GM15510 (cell line): Measurements from ENCODE around the gene PLA2G5.

ENCODE experiments used
- POLR2A ChIP-seq: IDR thresholded peaks from 3 replicates; pipeline ENCODE4 v1.6.1; 2011; ENCODE audit warnings: borderline replicate concordance; ENCODE audit not compliant: insufficient read length; ENCODE audit errors: extremely low read depth

Gene PLA2G5, protein sequence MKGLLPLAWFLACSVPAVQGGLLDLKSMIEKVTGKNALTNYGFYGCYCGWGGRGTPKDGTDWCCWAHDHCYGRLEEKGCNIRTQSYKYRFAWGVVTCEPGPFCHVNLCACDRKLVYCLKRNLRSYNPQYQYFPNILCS

DNA sequence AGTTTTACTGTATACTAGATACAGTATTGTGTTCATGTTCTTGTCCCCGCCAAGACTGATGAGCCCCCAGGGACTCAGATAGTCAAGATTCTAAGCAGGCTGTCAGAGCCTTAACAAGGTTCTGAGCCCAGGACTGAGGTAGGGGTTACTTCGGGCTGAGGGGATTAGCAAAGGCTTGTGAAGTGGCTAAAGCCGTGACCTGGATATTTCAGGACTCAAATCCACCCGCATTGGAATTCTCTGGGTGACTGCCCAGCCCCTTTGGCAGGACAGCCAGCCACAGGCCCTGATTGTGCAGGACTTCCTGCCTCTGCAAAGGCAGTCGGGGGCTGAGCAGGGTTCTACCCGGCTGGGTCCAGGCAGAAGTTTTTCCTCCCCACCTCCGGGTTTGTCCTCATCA, at the start of gene PLA2G5:
TSS of gene PLA2G5 (plus strand) at position 321 of the 400 bp plus-strand sequence. CDS start 14,637 bp downstream, outside the sequence.
- no peak for TF ChIP-seq POLR2A

GRCh38 chr1:20028125-20028524, 41.9 kb upstream of the PLA2G5 start:
- TF ChIP-seq POLR2A = no peak

DNA sequence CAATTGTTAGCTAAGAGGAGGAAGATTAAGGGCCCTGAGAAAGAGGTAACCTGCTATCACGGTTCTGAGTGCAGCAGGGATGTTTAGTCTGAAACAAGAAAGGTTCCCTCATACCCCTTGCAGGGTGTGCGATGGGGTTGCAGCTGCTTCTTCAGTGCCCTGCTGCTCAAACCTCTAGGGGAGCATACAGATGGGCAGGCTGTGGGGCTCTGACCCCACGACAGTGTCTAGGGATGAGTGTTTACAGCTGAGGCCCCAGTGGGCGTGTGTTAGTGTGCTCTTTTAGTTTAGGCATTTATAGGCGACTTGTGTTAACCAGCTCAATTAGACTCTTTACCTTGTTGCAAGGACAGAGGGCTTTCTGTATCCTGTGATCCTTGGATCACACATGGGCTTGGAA, 41.3 kb upstream of the PLA2G5 start:
- TF ChIP-seq POLR2A = no peak

- TF ChIP-seq POLR2A = no peak
Measured at GRCh38 chr1:20029178-20029912, 40.6 kb upstream of the PLA2G5 start.

DNA sequence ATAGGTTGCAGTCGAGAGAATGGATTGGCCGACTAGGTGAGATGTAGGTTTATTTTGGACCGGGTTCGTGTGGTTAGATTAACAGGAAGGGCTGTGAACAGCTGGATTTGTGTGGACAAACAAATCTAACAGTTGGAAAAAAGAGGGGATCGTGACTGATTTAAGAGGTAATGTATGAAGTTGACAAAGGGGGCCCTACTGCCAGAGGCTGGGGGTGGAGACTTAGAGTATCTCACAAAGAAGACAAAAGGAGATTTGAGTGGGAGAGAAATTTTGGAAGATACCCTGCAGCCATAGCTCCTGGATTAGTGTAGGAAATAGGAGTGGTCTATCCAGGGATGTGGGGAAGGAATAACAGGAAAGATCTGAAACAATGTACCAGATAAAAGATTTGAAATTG, 38.8 kb upstream of the PLA2G5 start:
- TF ChIP-seq POLR2A = no peak

DNA sequence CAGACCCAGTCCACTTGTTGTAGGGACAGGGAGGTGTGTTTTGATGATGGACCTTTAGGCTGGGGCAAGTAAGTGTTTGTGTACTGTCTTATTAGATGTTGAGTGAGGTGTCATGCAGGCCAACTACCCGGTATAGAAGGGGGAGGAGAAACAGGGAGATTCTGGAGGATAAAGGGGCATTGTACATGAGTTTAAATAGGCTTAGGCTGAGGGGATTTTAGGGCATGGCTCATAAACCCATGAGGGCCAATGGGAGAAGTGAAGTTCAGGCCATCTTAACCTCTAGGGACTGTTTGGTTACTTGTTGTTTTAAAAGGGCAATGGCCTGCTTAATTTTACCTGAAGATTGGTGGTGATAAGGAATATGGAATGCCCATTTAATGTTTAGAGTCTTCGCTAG, 38.2 kb upstream of the PLA2G5 start:
- TF ChIP-seq POLR2A = no peak

DNA sequence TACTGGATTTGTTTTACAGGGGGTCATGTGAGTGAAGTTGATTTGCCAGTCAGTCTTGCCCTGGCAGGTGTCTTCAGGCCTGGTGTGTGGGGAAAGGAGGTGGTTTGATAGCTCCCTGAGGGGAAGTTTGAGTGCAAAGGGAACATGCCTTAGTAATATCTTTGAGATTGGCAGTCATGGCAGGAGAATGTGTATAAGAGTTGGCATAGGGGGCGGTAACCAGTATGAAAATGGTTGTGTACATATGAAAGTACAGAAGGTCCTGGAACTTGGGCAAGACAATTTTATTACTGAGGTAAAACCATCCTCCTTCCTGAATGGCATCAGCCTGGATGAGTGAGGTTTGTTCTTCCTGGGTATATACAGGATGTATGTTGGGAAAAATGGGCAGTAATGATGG, 37.6 kb upstream of the PLA2G5 start:
- TF ChIP-seq POLR2A = no peak

DNA sequence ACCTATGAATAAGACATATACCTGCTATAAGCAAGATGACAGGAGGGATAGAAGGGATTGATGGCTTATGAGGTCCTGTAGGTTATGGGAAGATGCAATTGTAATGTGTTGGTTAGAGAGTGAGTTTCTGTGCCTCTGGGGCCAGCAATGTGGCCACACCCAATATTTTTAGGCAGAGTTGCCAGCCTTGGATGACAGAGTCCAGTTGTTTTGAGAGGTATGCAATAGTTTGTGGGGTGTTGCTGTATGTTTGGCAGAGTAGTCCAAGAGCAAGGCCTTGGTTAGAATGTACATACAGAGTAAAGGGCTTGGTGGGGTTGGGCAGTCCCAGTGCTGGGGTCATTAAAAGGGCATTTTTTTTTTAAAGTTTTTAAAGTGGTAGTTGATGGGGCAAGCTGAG, 36.6 kb upstream of the PLA2G5 start:
- TF ChIP-seq POLR2A = no peak

DNA sequence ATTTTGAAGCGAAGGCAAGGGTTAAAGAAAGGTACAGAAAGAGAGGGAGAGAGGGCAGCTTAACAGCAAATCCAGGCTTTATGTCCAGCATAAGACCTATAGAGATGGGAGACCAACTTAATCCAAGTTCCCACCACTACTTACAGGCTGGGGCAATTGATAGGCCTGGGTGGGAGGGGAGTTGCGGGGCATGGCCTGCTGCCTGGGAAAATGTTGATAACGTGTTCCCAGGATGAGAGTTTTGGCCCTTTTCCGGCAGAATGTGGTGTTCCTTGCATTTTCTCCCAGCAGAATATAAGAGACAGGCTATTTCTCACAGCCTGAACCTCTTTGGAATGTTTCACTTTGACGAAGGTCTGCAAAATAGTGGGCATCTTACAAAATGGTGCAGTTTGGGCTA, 34.9 kb upstream of the PLA2G5 start:
- no peak for TF ChIP-seq POLR2A

DNA sequence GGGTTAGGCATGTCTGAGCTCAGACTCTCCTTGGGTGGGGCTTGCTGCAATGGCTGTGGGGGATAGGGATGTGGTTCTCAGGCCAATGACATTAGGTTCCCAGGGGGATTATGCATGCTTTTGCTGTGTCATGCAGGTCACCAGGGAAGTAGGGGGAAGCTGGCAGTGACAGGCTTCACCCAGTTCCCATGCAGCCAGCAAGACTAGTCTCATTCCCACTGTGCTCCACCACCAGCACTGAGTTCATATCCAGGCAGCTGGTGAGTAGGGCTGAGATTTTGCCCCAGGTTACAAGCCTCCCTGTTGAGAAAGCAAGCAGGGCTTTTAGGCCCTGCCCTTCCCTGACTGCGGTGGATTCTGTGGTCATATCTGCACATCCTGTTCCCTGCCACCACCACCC, 32.1 kb upstream of the PLA2G5 start:
- TF ChIP-seq POLR2A = no peak

GRCh38 chr1:20047096-20047495, 22.9 kb upstream of the PLA2G5 start:
- no peak for TF ChIP-seq POLR2A

DNA sequence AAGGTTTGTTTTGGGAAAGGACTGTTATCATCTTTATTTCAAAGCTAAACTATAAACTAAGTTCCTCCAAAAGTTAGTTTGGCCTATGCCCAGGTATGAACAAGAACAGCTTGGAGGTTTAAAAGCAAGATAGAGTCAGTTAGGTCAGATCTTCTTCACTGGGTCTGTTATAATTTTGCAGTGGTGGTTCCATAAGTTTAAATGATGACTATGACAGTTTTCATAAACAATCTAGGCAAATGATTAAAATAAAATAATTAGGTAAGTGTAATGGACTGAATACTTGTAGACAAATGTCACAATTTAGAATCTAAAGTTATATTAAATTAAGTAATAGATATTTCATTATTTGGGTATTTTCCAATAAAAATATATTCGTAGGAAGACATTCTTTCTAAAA, 21.4 kb upstream of the PLA2G5 start:
- no peak for TF ChIP-seq POLR2A

DNA sequence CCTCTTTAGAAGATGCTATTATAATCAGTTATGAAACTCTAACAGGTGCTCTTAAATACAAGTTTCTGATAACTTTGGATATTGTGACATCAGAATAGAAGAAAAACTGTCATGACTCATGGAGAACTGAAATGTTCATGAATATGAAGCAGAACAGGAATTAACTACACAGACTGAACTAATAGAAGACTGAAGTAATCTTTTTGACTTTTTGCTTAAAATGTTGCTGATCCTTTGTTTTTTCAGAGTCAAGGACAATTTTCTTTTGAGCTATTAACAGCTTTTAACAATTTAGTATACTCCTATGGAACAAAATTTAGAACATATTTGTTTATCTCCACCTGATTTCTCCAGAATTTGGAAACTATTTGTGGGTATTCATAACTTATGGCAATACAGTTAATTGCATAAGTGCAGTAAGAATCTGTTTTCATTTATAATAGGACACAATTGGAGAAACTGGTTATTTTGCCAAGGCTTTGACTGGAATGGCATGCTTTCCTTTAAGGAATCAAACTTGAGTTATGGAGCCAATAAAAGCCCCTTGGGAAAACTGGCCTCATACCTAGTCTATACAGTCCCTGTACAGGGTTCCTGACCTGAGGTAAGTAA, 18.7 kb upstream of the PLA2G5 start:
- TF ChIP-seq POLR2A = no peak

DNA sequence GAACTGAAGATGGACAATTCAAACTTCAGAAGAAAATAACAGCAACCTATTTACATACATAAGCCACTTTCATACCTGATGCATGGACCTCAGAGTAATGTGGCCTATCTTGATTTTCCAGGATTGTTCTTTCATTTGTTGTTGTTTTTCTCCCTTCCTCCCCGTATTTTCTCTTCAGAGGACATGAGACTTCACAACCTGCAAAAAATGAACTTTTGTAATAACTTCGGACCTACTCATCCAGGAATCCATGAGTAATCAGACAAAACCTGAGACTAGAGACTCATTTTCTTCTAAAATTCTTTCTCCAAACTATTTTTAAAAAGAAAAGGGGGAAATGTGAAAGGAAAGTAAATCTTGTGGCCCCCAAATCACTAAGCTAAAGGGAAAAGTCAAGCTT, 17.6 kb upstream of the PLA2G5 start:
- no peak for TF ChIP-seq POLR2A

- TF ChIP-seq POLR2A = no peak
Measured at GRCh38 chr1:20057886-20058420, 12.0 kb upstream of the PLA2G5 start.

DNA sequence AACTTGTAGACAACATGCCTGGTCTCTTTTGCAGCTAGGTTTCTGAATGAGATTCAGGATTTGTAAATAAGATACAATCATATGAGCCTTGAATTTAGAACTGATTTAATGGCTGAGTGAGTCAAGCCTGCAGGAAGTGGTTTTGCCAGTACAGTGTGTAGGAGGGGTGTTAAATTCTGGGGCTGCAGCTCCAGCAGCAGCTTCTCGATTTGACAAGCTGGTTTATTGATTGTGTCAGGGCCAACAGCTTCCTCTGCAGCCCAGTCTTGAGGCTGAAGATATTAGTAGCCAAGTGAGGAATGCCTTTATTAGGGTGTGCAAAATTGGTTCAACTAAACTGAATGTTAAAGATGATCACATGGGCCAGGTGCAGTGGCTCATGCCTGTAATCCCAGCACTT, 11.5 kb upstream of the PLA2G5 start:
- no peak for TF ChIP-seq POLR2A

DNA sequence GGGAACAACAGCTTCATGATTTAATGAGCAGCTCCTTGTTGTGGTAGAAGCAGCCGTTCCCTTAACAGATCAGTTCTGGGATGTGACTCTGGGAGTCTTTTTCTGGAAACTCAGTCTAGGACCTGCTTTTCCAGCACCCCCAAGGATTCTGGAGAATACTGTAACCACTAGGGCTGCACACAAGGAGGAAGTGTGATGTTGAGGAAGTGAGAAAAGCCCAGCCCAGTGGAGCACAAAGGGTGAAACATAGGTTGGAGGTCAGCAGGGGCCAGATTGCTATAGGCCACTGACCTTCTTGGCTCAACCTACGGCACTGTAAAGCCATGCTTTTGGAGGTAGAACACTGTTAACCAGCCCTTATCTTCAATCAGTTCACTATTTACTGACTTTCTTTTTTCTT, 10.1 kb upstream of the PLA2G5 start:
- TF ChIP-seq POLR2A = no peak

GRCh38 chr1:20061866-20062265, 8.1 kb upstream of the PLA2G5 start:
- TF ChIP-seq POLR2A = no peak
